Measurements from ENCODE around the gene BOLA3.

DNA sequence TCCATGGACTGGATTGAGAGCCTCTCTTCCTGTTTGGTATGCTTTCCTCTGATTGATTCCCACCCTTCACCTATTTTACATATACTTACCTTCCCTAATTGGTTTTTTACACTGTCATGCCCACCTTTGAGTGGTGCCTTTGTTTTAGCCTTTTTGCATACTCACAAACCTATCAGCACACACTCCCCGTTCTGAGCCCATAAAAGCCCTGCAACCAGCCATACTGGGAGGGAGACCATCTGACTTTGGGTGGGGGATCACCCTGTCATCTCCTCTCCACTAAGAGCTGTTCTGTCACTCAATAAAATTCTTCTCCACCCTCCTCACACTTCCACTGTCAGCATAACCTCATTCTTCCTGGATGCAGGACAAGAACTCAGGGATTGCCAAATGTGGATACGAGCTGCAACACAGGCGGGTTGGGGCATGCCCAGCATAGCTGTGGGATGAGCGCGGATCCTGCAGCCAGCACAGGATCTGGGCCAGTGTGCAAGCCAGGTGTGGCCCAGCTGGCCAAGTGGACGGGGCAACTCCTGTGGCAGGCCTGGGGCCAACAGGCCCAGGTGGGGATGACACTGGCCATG lies 40.4 kb upstream of the BOLA3 start:
- TF ChIP-seq RAD21 (IDR thresholded peaks at IDR 0.05; ENCODE audit: insufficient read depth, low read depth, low read length) (no peak), CTCF (IDR thresholded peaks at IDR 0.05 in 2 of 3, conservative IDR thresholded peaks at IDR 0.05 in 1 of 3; ENCODE audit: control insufficient read depth in 2 of 3, extremely low read depth in 1 of 3, insufficient read depth in 1 of 3, low read depth in 3 of 3, low read length in 3 of 3) (no peak), IKZF1 (conservative IDR thresholded peaks at IDR 0.05) (no peak), ZNF274 (IDR thresholded peaks at IDR 0.05; ENCODE audit: insufficient read depth, insufficient read length) (no peak)
